Skin of body (tissue), 2 donors: ENCODE data around the gene ZPR1. TPM values are rescaled to one million over a fixed set of nuclear protein-coding genes. Genes with fewer than 3 reads are reported as not detected.

Source experiments
- DNase-seq: peaks from one replicate; lab custom pipeline; 2025; lab: John Stamatoyannopoulos, UW
- total RNA-seq: library from RNA; depleted of rRNA; stranded (reverse); fragments of >200 nt; gene quantifications from one replicate; pipeline ENCODE4 v1.2.3, GENCODE V29; 2014

Gene ZPR1
- total RNA-seq, 1 donor from 2014 or later, result 21.8 TPM

GRCh38 chr11:116792869-116793771, 5.3 kb upstream of the ZPR1 start:
- no peak for DNase-seq

GRCh38 chr11:116792144-116792868, 4.5 kb upstream of the ZPR1 start:
- DNase-seq, result no peak

GRCh38 chr11:116791813-116792143, 4.0 kb upstream of the ZPR1 start, which contains the start of gene APOA5:
Gene APOA5 (minus strand): TSS chr11:116791879. CDS start chr11:116791860, 19 bp downstream.
- DNase-seq, result no peak

- DNase-seq, result peak; percentile 23
Observed at GRCh38 chr11:116791002-116791812, 3.4 kb upstream of the ZPR1 start.

- DNase-seq, result no peak
Observed at GRCh38 chr11:116790167-116791001, 2.6 kb upstream of the ZPR1 start.

GRCh38 chr11:116788975-116789374, 1.2 kb upstream of the ZPR1 start:
- DNase-seq, result no peak

GRCh38 chr11:116788534-116788933, 711 bp upstream of the ZPR1 start:
- no peak for DNase-seq

GRCh38 chr11:116787436-116787785, 412 bp downstream of the ZPR1 start:
- no peak for DNase-seq

GRCh38 chr11:116786966-116787365, 857 bp downstream of the ZPR1 start:
- no peak for DNase-seq

- DNase-seq, result no peak
Observed at GRCh38 chr11:116786326-116786725, 1.5 kb downstream of the ZPR1 start.

GRCh38 chr11:116782728-116783127, 5.1 kb downstream of the ZPR1 start:
- no peak for DNase-seq

GRCh38 chr11:116778556-116778955, 9.3 kb downstream of the ZPR1 start:
- DNase-seq, result no peak

- DNase-seq, result no peak
Observed at GRCh38 chr11:116777056-116777455, 10.8 kb downstream of the ZPR1 start.

GRCh38 chr11:116776522-116776984, 11.3 kb downstream of the ZPR1 start:
- DNase-seq, result no peak

- no peak for DNase-seq
Observed at GRCh38 chr11:116775975-116776374, 11.8 kb downstream of the ZPR1 start.

GRCh38 chr11:116774661-116775060, 13.2 kb downstream of the ZPR1 start:
- DNase-seq, result no peak

GRCh38 chr11:116773203-116774097, 14.4 kb downstream of the ZPR1 start:
- peak; percentile 51 for DNase-seq

GRCh38 chr11:116772443-116773202, 15.2 kb downstream of the ZPR1 start, which contains the start of gene BUD13:
Gene BUD13 (minus strand): TSS chr11:116772987. CDS start chr11:116772964, 23 bp downstream.
- peak; percentile 82 for DNase-seq

GRCh38 chr11:116771935-116772334, 15.9 kb downstream of the ZPR1 start:
- DNase-seq, result no peak
